DND-41 (cell line): Measurements from ENCODE around the gene ST8SIA6.

Source experiments
- ATAC-seq: fragments of 200-7000 bp; cut with Tn5 transposase; 3 replicates; pipeline ENCODE4 v1.9.1; 2021; ENCODE audit warnings: low read depth; ENCODE audit not compliant: insufficient read depth
- DNase-seq: peaks from one replicate; pipeline ENCODE4 v3.0.0-alpha.2; 2020
- H2AFZ ChIP-seq: 2 replicates; pipeline ENCODE4 v1.6.0; 2012; ENCODE audit warnings: low read depth, low read length
- H3K27ac ChIP-seq: 2 replicates; pipeline ENCODE4 v1.5.1; 2012; ENCODE audit warnings: low read length, inconsistent platforms
- H3K27me3 ChIP-seq: fragments of 200-600 bp; sonication (generic); 2 replicates; pipeline ENCODE4 v1.6.0; 2012; ENCODE audit warnings: low read length, mild to moderate bottlenecking, inconsistent platforms; ENCODE audit not compliant: insufficient read depth, poor library complexity
- H3K36me3 ChIP-seq: 2 replicates; pipeline ENCODE4 v1.5.1; 2012; ENCODE audit warnings: low read length, inconsistent platforms; ENCODE audit not compliant: insufficient read depth
- H3K4me1 ChIP-seq: 2 replicates; pipeline ENCODE4 v1.5.1; 2012; ENCODE audit warnings: mild to moderate bottlenecking, low read length; ENCODE audit not compliant: insufficient read depth
- H3K4me2 ChIP-seq: 2 replicates; pipeline ENCODE4 v1.6.0; 2012; ENCODE audit warnings: mild to moderate bottlenecking, moderate library complexity, low read length, inconsistent platforms; ENCODE audit not compliant: insufficient read depth
- H3K4me3 ChIP-seq, 2 experiments: fragments of 200-600 bp in 1 of 2; shearing (Covaris generic) in 1 of 2; 2 replicates each; pipeline ENCODE4 v1.5.1; 2012 to 2016; ENCODE audit warnings: inconsistent platforms in 2 of 2, low read length in 2 of 2, mild to moderate bottlenecking in 2 of 2, low read depth in 1 of 2, moderate library complexity in 1 of 2
- H3K79me2 ChIP-seq: 2 replicates; pipeline ENCODE4 v1.6.0; 2012; ENCODE audit warnings: low read length, inconsistent platforms; ENCODE audit not compliant: insufficient read depth
- H3K9ac ChIP-seq: 2 replicates; pipeline ENCODE4 v1.6.0; 2012; ENCODE audit warnings: low read depth, mild to moderate bottlenecking, inconsistent platforms, low read length, moderate library complexity
- H3K9me3 ChIP-seq: 2 replicates; pipeline ENCODE4 v1.5.1; 2012; ENCODE audit warnings: low read length, moderate library complexity, mild to moderate bottlenecking, inconsistent platforms; ENCODE audit not compliant: insufficient read depth, severe bottlenecking
- H4K20me1 ChIP-seq: 2 replicates; pipeline ENCODE4 v1.6.0; 2012; ENCODE audit warnings: low read length; ENCODE audit not compliant: insufficient read depth
- CTCF ChIP-seq: IDR thresholded peaks from 2 replicates; pipeline ENCODE4 v1.5.1; 2012; ENCODE audit warnings: borderline replicate concordance, low read length, moderate library complexity, mild to moderate bottlenecking; ENCODE audit not compliant: poor library complexity, severe bottlenecking; ENCODE audit errors: extremely low read depth
- EZH2 ChIP-seq: IDR thresholded peaks from 3 replicates; pipeline ENCODE4 v1.6.1; 2012; ENCODE audit warnings: borderline replicate concordance, low read depth, mild to moderate bottlenecking, moderate library complexity, low read length, inconsistent platforms; ENCODE audit not compliant: severe bottlenecking

Gene ST8SIA6

GRCh38 chr10:17472481-17473227 is 18.3 kb upstream of the ST8SIA6 start:
- Histone ChIP-seq H3K4me3 (no peak overlapping the region), H2AFZ (no peak overlapping the region), H3K79me2 (no peaks in the 10 kb centered on the region), H3K27ac (no peak overlapping the region), H4K20me1 (no peaks in the 10 kb centered on the region), H3K9ac (no peak overlapping the region), H3K9me3 (no peaks in the 10 kb centered on the region), H3K27me3 (peaks cover 2% of the 10 kb centered on the region), H3K4me1 (no peaks in the 10 kb centered on the region), H3K36me3 (no peaks in the 10 kb centered on the region), H3K4me2 (no peak overlapping the region)
- ATAC-seq, result no peak
- DNase-seq, result no peak
- TF ChIP-seq CTCF (no peak), EZH2 (no peak)

- Histone ChIP-seq H3K4me3 (no peak overlapping the region), H2AFZ (no peak overlapping the region), H3K9ac (no peak overlapping the region), H3K27ac (no peak overlapping the region), H3K36me3 (no peaks in the 10 kb centered on the region), H3K79me2 (no peaks in the 10 kb centered on the region), H3K4me1 (no peaks in the 10 kb centered on the region), H3K27me3 (no peaks in the 10 kb centered on the region), H4K20me1 (no peaks in the 10 kb centered on the region), H3K9me3 (no peaks in the 10 kb centered on the region), H3K4me2 (no peak overlapping the region)
- no peak for TF ChIP-seq EZH2
- no peak for TF ChIP-seq CTCF
- ATAC-seq (no peak), DNase-seq (no peak)
Measured at GRCh38 chr10:17470246-17470645, 15.9 kb upstream of the ST8SIA6 start.

GRCh38 chr10:17465328-17466125 is 11.1 kb upstream of the ST8SIA6 start:
- H3K9ac ChIP-seq, result no peak overlapping the region
- no peak overlapping the region for H3K4me2 ChIP-seq
- H3K36me3 ChIP-seq, result no peaks in the 10 kb centered on the region
- ATAC-seq, result no peak
- H3K4me1 ChIP-seq, result no peaks in the 10 kb centered on the region
- no peak overlapping the region for H3K27ac ChIP-seq
- no peak overlapping the region for H2AFZ ChIP-seq
- no peaks in the 10 kb centered on the region for H3K27me3 ChIP-seq
- no peak overlapping the region for H3K4me3 ChIP-seq
- no peaks in the 10 kb centered on the region for H3K79me2 ChIP-seq
- no peaks in the 10 kb centered on the region for H3K9me3 ChIP-seq
- TF ChIP-seq CTCF (no peak), EZH2 (no peak)
- DNase-seq, result no peak
- no peaks in the 10 kb centered on the region for H4K20me1 ChIP-seq
